ENCODE results near the gene DCAF7. TPM values are rescaled to one million over a fixed set of nuclear protein-coding genes. Genes with fewer than 3 reads are reported as not detected.

The DCAF7 gene
- total RNA-seq, 1 experiment from 2014 or later: 144 TPM

GRCh38 chr17:63626551-63627180, 76.4 kb downstream of the DCAF7 start:
- TF ChIP-seq ZNF274 (IDR thresholded peaks at IDR 0.05; ENCODE audit: low read depth, low read length) (no peak), SIN3A (IDR thresholded peaks at IDR 0.05; ENCODE audit: low read depth) (no peak), CTCF (IDR thresholded peaks at IDR 0.05 in 2 of 3, conservative IDR thresholded peaks at IDR 0.05 in 1 of 3; ENCODE audit: borderline replicate concordance in 1 of 3, insufficient read depth in 1 of 3, low read depth in 2 of 3, low read length in 2 of 3) (no peak), ATF3 (IDR thresholded peaks at IDR 0.05) (no peak), POLR2AphosphoS5 (IDR thresholded peaks at IDR 0.05; ENCODE audit: low read depth, low read length) (no peak), ELF1 (IDR thresholded peaks at IDR 0.05; ENCODE audit: borderline replicate concordance, low read depth) (no peak), ZFX (IDR thresholded peaks at IDR 0.05) (no peak)
- H3K4me2 ChIP-seq (ENCODE audit: low read length): no peak overlapping the region
- ATAC-seq (no peak), DNase-seq (ENCODE audit: low read depth, low spot score) (no peak)
- H3K27me3 ChIP-seq (ENCODE audit: insufficient read depth, low read length): no peaks in the 10 kb centered on the region
- RAD21 ChIA-PET (ENCODE audit: low non-redundant PET in 1 of 2, low total read pairs in 2 of 2, uncharacterized antibody in 2 of 2, unreplicated experiment in 2 of 2): no interaction called here
- H3K27ac ChIP-seq (ENCODE audit: low read depth, low read length): no peak overlapping the region
- peaks cover 14% of the 10 kb centered on the region for H3K79me2 ChIP-seq (ENCODE audit: insufficient read depth, low read length)
- BruUV-seq (replicated peaks): no TSS peak
- no peak overlapping the region for H3K9ac ChIP-seq (ENCODE audit: low read length)
- no peaks in the 10 kb centered on the region for H3K36me3 ChIP-seq (ENCODE audit: control insufficient read depth in 1 of 2, insufficient read depth in 2 of 2, low read length in 2 of 2)
- no peak overlapping the region for H3K4me3 ChIP-seq (replicated peaks in 1 of 2; ENCODE audit: low read depth in 1 of 2, low read length in 2 of 2)
- intact Hi-C loops (cut with micrococcal nuclease): no loop called here
- no peaks in the 10 kb centered on the region for H3K9me2 ChIP-seq (ENCODE audit: insufficient read depth)
- POLR2A ChIA-PET: no interaction called here
- H2AFZ ChIP-seq (ENCODE audit: low read depth, low read length, poor library complexity, severe bottlenecking): no peak overlapping the region
- H4K20me1 ChIP-seq (ENCODE audit: insufficient read depth): no peaks in the 10 kb centered on the region
- CTCF ChIA-PET: interaction anchor here (1.5 to 1.9 kb wide), 2 partner anchors 14 kb away, joined by 6 to 8 read pairs; no protein-coding TSS in a partner anchor
- peaks cover 7 to 9% of the 10 kb centered on the region in 2 experiments; a peak in 3 of 4 replicates for H3K4me1 ChIP-seq (ENCODE audit: control insufficient read depth in 1 of 2, insufficient read depth in 2 of 2, low read length in 2 of 2)
- no peaks in the 10 kb centered on the region for H3K9me3 ChIP-seq (ENCODE audit: control insufficient read depth in 1 of 2, insufficient read depth in 1 of 2, low read depth in 1 of 2, low read length in 2 of 2)

- no peaks in the 10 kb centered on the region for H3K9me3 ChIP-seq (ENCODE audit: control insufficient read depth in 1 of 2, insufficient read depth in 1 of 2, low read depth in 1 of 2, low read length in 2 of 2)
- ATAC-seq (no peak), DNase-seq (ENCODE audit: low read depth, low spot score) (no peak)
- no peaks in the 10 kb centered on the region for H3K27me3 ChIP-seq (ENCODE audit: insufficient read depth, low read length)
- no peak overlapping the region for H3K4me3 ChIP-seq (replicated peaks in 1 of 2; ENCODE audit: low read depth in 1 of 2, low read length in 2 of 2)
- no TSS peak for BruUV-seq (replicated peaks)
- H4K20me1 ChIP-seq (ENCODE audit: insufficient read depth): no peaks in the 10 kb centered on the region
- TF ChIP-seq RAD21 (IDR thresholded peaks at IDR 0.05; ENCODE audit: low read depth) (no peak), SIN3A (IDR thresholded peaks at IDR 0.05; ENCODE audit: low read depth) (no peak), EGR1 (IDR thresholded peaks at IDR 0.05; ENCODE audit: low read depth) (no peak), TCF7L2 (IDR thresholded peaks at IDR 0.05; ENCODE audit: borderline replicate concordance, extremely low read depth, insufficient read depth, insufficient read length) (no peak), REST (IDR thresholded peaks at IDR 0.05; ENCODE audit: low read depth) (no peak), ELF1 (IDR thresholded peaks at IDR 0.05; ENCODE audit: borderline replicate concordance, low read depth) (no peak), POLR2A (IDR thresholded peaks at IDR 0.05; ENCODE audit: borderline replicate concordance, extremely low read depth, insufficient read depth, insufficient read length) (no peak), ZNF274 (IDR thresholded peaks at IDR 0.05; ENCODE audit: low read depth, low read length) (no peak), EZH2phosphoT487 (IDR thresholded peaks at IDR 0.05; ENCODE audit: borderline replicate concordance) (no peak), CEBPB (IDR thresholded peaks at IDR 0.05; ENCODE audit: low read depth) (no peak), EZH2 (IDR thresholded peaks at IDR 0.05) (no peak)
- intact Hi-C loops (cut with micrococcal nuclease): no loop called here
- no peak overlapping the region for H2AFZ ChIP-seq (ENCODE audit: low read depth, low read length, poor library complexity, severe bottlenecking)
- no peak overlapping the region for H3K27ac ChIP-seq (ENCODE audit: low read depth, low read length)
- CTCF ChIA-PET: no interaction called here
- POLR2A ChIA-PET: no interaction called here
- no peaks in the 10 kb centered on the region for H3K9me2 ChIP-seq (ENCODE audit: insufficient read depth)
- no peaks in the 10 kb centered on the region for H3K36me3 ChIP-seq (ENCODE audit: control insufficient read depth in 1 of 2, insufficient read depth in 2 of 2, low read length in 2 of 2)
- H3K4me2 ChIP-seq (ENCODE audit: low read length): no peak overlapping the region
- RAD21 ChIA-PET (ENCODE audit: low non-redundant PET in 1 of 2, low total read pairs in 2 of 2, uncharacterized antibody in 2 of 2, unreplicated experiment in 2 of 2): no interaction called here
- H3K9ac ChIP-seq (ENCODE audit: low read length): no peak overlapping the region
- H3K4me1 ChIP-seq (ENCODE audit: control insufficient read depth in 1 of 2, insufficient read depth in 2 of 2, low read length in 2 of 2): no peaks in the 10 kb centered on the region
- 0 out of 2 replicates have a peak, but pooled peaks cover 3% of the 10 kb centered on the region for H3K79me2 ChIP-seq (ENCODE audit: insufficient read depth, low read length)
These were observed 79.3 kb downstream of the DCAF7 start for GRCh38 chr17:63629627-63630026.
